Stimulated activated naive B cell treated with anti-CD40 and anti-IgM and Interleukin-4, amounts not matched to agents 10 μg/mL and 1 μg/mL and 100 μg/mL, for 72 hours (primary cell): ENCODE measurements around the gene PLGRKT.

Experiments used
- ATAC-seq, 2 donors: fragments of 150-1000 bp; cut with Tn5 transposase; replicated peaks; 2 replicates each; pipeline ENCODE4 v1.10.0; 2021; ENCODE audit warnings: moderate library complexity in 1 of 2
- DNase-seq: peaks from one replicate; pipeline ENCODE4 v3.0.0; 2021
- H3K27ac Mint-ChIP-seq: one replicate; pipeline ENCODE4 v1.8.0; 2022; ENCODE audit warnings: mild to moderate bottlenecking, mixed read lengths
- H3K27me3 Mint-ChIP-seq, 2 donors: one replicate each; pipeline ENCODE4 v1.8.0; 2022; ENCODE audit warnings: mixed read lengths in 2 of 2
- H3K36me3 Mint-ChIP-seq, 2 donors: one replicate each; pipeline ENCODE4 v1.8.0; 2022; ENCODE audit warnings: mixed read lengths in 2 of 2, mild to moderate bottlenecking in 1 of 2
- H3K4me1 Mint-ChIP-seq, 2 donors: one replicate each; pipeline ENCODE4 v1.8.0; 2022; ENCODE audit warnings: mixed read lengths in 2 of 2, mild to moderate bottlenecking in 1 of 2
- H3K4me3 Mint-ChIP-seq, 2 donors: one replicate each; pipeline ENCODE4 v1.8.0; 2022; ENCODE audit warnings: mild to moderate bottlenecking in 2 of 2, mixed read lengths in 2 of 2, moderate library complexity in 1 of 2
- H3K9me3 Mint-ChIP-seq, 2 donors: one replicate each; pipeline ENCODE4 v1.8.0; 2022; ENCODE audit warnings: mixed read lengths in 2 of 2, mild to moderate bottlenecking in 1 of 2

The PLGRKT gene

GRCh38 chr9:5315187-5315923, 122.4 kb downstream of the PLGRKT start:
- Mint-ChIP-seq H3K9me3 (peaks cover 16 to 17% of the 10 kb centered on the region in 2 donors), H3K4me3 (no peak overlapping the region), H3K36me3 (peaks cover 11 to 15% of the 10 kb centered on the region in 2 donors), H3K27me3 (peaks cover 5 to 8% of the 10 kb centered on the region in 2 donors), H3K4me1 (no peaks in the 10 kb centered on the region), H3K27ac (no peak overlapping the region)
- ATAC-seq (no peak), DNase-seq (no peak)

GRCh38 chr9:5310851-5311250, 126.9 kb downstream of the PLGRKT start:
- ATAC-seq (no peak), DNase-seq (no peak)
- Mint-ChIP-seq H3K9me3 (peaks cover 12 to 13% of the 10 kb centered on the region in 2 donors), H3K4me1 (no peaks in the 10 kb centered on the region), H3K36me3 (peaks cover 8 to 13% of the 10 kb centered on the region in 2 donors), H3K4me3 (no peak overlapping the region), H3K27me3 (peaks cover 5 to 19% of the 10 kb centered on the region in 2 donors), H3K27ac (no peak overlapping the region)
